Measurements from ENCODE around the gene PACS2. TPM values are rescaled to one million over a fixed set of nuclear protein-coding genes. Genes with fewer than 3 reads are reported as not detected.

The PACS2 gene
- polyA plus RNA-seq, 3 donors, result 3.1 to 87.0 (median 3.7) TPM

GRCh38 chr14:105271224-105271890 lies 43.2 kb upstream of the PACS2 start:
- no peak overlapping the region for H3K27ac ChIP-seq (ENCODE audit: low read depth in 1 of 2, low read length in 2 of 2)
- H3K4me1 Mint-ChIP-seq, result no peaks in the 10 kb centered on the region
- 99% methylated on average over 14 of the region's 22 CpGs for WGBS (ENCODE audit: insufficient coverage)
- peak overlapping the region in 1 of 7 donors; percentile 35 for H3K27ac Mint-ChIP-seq
- H3K4me3 ChIP-seq (replicated peaks in 1 of 3; ENCODE audit: low read depth in 2 of 3, low read length in 3 of 3), result no peak overlapping the region
- intact Hi-C loops (cut with micrococcal nuclease), result no loop called here
- H3K27me3 ChIP-seq (ENCODE audit: control insufficient read depth in 2 of 2, insufficient read depth in 2 of 2, low read length in 2 of 2), result no peaks in the 10 kb centered on the region
- peaks cover 26 to 41% of the 10 kb centered on the region in 2 donors for H3K36me3 Mint-ChIP-seq
- no peaks in the 10 kb centered on the region for H3K4me1 ChIP-seq (ENCODE audit: control insufficient read depth in 1 of 2, insufficient read depth in 2 of 2, low read length in 2 of 2)
- no peak overlapping the region for H2AFZ ChIP-seq (ENCODE audit: insufficient read depth, low read depth, low read length, poor library complexity, severe bottlenecking)
- peaks cover 6% of the 10 kb centered on the region for H3K79me2 ChIP-seq (ENCODE audit: insufficient read depth, low read length)
- H3K27me3 Mint-ChIP-seq (ENCODE audit: low read depth in 3 of 3), result no peaks in the 10 kb centered on the region
- H3K9me3 ChIP-seq (replicated peaks in 1 of 2; ENCODE audit: control insufficient read depth in 1 of 2, insufficient read depth in 1 of 2, low read length in 2 of 2), result no peaks in the 10 kb centered on the region
- H3K9ac ChIP-seq (ENCODE audit: insufficient read depth, low read length, poor library complexity, severe bottlenecking), result no peak overlapping the region
- H3K4me2 ChIP-seq (replicated peaks; ENCODE audit: extremely low read depth, low read length, poor library complexity, severe bottlenecking), result no peak overlapping the region
- no peak overlapping the region for H3K4me3 Mint-ChIP-seq
- H4K20me1 ChIP-seq (ENCODE audit: insufficient read depth, low read length), result peaks cover 46% of the 10 kb centered on the region
- DNase-seq, result no peak
- TF ChIP-seq, protein P1, sequence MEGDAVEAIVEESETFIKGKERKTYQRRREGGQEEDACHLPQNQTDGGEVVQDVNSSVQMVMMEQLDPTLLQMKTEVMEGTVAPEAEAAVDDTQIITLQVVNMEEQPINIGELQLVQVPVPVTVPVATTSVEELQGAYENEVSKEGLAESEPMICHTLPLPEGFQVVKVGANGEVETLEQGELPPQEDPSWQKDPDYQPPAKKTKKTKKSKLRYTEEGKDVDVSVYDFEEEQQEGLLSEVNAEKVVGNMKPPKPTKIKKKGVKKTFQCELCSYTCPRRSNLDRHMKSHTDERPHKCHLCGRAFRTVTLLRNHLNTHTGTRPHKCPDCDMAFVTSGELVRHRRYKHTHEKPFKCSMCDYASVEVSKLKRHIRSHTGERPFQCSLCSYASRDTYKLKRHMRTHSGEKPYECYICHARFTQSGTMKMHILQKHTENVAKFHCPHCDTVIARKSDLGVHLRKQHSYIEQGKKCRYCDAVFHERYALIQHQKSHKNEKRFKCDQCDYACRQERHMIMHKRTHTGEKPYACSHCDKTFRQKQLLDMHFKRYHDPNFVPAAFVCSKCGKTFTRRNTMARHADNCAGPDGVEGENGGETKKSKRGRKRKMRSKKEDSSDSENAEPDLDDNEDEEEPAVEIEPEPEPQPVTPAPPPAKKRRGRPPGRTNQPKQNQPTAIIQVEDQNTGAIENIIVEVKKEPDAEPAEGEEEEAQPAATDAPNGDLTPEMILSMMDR (IDR thresholded peaks at IDR 0.05), result no peak
- H3K9me3 Mint-ChIP-seq, result no peaks in the 10 kb centered on the region
- H3K36me3 ChIP-seq (replicated peaks in 1 of 2; ENCODE audit: control insufficient read depth in 1 of 2, insufficient read depth in 2 of 2, low read length in 2 of 2), result peaks cover 22 to 40% of the 10 kb centered on the region in 2 donors

DNA sequence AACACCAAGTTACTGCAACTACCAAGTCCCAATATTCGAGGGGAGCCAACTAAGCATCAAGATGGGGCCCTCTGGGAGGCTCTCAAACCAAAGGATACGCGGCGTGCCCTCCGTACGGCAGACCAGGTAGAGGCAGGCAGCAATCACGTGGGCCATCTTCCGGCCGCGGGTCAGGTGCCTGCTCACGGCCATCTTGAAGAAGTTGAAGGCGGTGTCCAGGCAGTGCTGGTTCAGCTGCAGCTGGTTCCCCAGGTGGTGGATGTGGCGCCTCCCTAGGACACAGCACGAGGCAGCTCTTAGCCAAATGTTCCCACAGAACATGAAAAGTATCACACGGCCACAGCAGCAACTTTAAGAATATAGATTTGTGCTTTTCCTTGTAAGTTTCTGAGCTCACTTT lies 41.9 kb upstream of the PACS2 start:
- Histone ChIP-seq H3K4me2 (replicated peaks; ENCODE audit: extremely low read depth, low read length, poor library complexity, severe bottlenecking) (no peak overlapping the region), H3K9me3 (replicated peaks in 1 of 2; ENCODE audit: control insufficient read depth in 1 of 2, insufficient read depth in 1 of 2, low read length in 2 of 2) (no peaks in the 10 kb centered on the region), H3K27me3 (ENCODE audit: control insufficient read depth in 2 of 2, insufficient read depth in 2 of 2, low read length in 2 of 2) (no peaks in the 10 kb centered on the region), H3K79me2 (ENCODE audit: insufficient read depth, low read length) (peaks cover 8% of the 10 kb centered on the region), H3K27ac (ENCODE audit: low read depth in 1 of 2, low read length in 2 of 2) (no peak overlapping the region), H4K20me1 (ENCODE audit: insufficient read depth, low read length) (peaks cover 38% of the 10 kb centered on the region), H3K4me1 (ENCODE audit: control insufficient read depth in 1 of 2, insufficient read depth in 2 of 2, low read length in 2 of 2) (no peaks in the 10 kb centered on the region), H3K9ac (ENCODE audit: insufficient read depth, low read length, poor library complexity, severe bottlenecking) (no peak overlapping the region), H3K36me3 (replicated peaks in 1 of 2; ENCODE audit: control insufficient read depth in 1 of 2, insufficient read depth in 2 of 2, low read length in 2 of 2) (peaks cover 22 to 29% of the 10 kb centered on the region in 2 donors), H3K4me3 (replicated peaks in 1 of 3; ENCODE audit: low read depth in 2 of 3, low read length in 3 of 3) (no peak overlapping the region), H2AFZ (ENCODE audit: insufficient read depth, low read depth, low read length, poor library complexity, severe bottlenecking) (no peak overlapping the region)
- H3K27me3 Mint-ChIP-seq (ENCODE audit: low read depth in 3 of 3), result no peaks in the 10 kb centered on the region
- H3K4me1 Mint-ChIP-seq, result no peaks in the 10 kb centered on the region
- WGBS (ENCODE audit: insufficient coverage), result 97% methylated on average over 12 of the region's 15 CpGs
- no peak overlapping the region for H3K4me3 Mint-ChIP-seq
- intact Hi-C loops (cut with micrococcal nuclease), result no loop called here
- TF ChIP-seq, protein P1 (IDR thresholded peaks at IDR 0.05), result no peak
- H3K9me3 Mint-ChIP-seq, result no peaks in the 10 kb centered on the region
- no peak for DNase-seq
- no peak overlapping the region for H3K27ac Mint-ChIP-seq
- peaks cover 20 to 30% of the 10 kb centered on the region in 2 donors for H3K36me3 Mint-ChIP-seq
